HUDEP-2 (cell line): ENCODE results near the gene EGLN2.
"Not testable (repeated sequence)": the region's sequence is repeated elsewhere in the genome, so short reads cannot be mapped to it uniquely, and the experiment has no call there.

Experiments
- DNase-seq, 76 experiments: peaks; one replicate each; lab custom pipeline; 2025; ENCODE audit not compliant: unreplicated experiment in 76 of 76; lab: John Stamatoyannopoulos, UW

The EGLN2 gene

GRCh38 chr19:40836754-40837429, 37.9 kb downstream of the EGLN2 start:
- no peak for DNase-seq

- not testable (repeated sequence) for DNase-seq
Observed at GRCh38 chr19:40838477-40838876, 39.5 kb downstream of the EGLN2 start.

GRCh38 chr19:40842012-40842411, 43.0 kb downstream of the EGLN2 start:
- not testable (repeated sequence) for DNase-seq

GRCh38 chr19:40842997-40843652, 44.1 kb downstream of the EGLN2 start:
- not testable (repeated sequence) for DNase-seq

GRCh38 chr19:40843653-40844052, 44.7 kb downstream of the EGLN2 start:
- DNase-seq, result peak in 2 of 76 experiments; percentile 14 to 28

GRCh38 chr19:40846722-40847121, 47.7 kb downstream of the EGLN2 start:
- DNase-seq, result not testable (repeated sequence)

GRCh38 chr19:40850277-40850676, 51.3 kb downstream of the EGLN2 start, which contains the start of gene CYP2A6:
Gene CYP2A6, minus strand, starts transcription at chr19:40850447. Its CDS starts 21 bp downstream, at chr19:40850426.
- not testable (repeated sequence) for DNase-seq

- not testable (repeated sequence) for DNase-seq
Observed at GRCh38 chr19:40852467-40853152, 53.6 kb downstream of the EGLN2 start.
